K562 (cell line): Measurements from ENCODE around the gene DGCR8. TPM values are rescaled to one million over a fixed set of nuclear protein-coding genes. Genes with fewer than 3 reads are reported as not detected.
A peak's percentile ranks its signal among the peaks of the same experiment; 100 is the strongest.

ENCODE experiments used
- CHAMP1 ChIP-seq: fragments of 450-650 bp; IDR thresholded peaks from 2 replicates; pipeline ENCODE4 v1.6.1; 2016; ENCODE audit warnings: mild to moderate bottlenecking
- E4F1 ChIP-seq: fragments of 250-450 bp; sonication (Bioruptor Pico); IDR thresholded peaks from 2 replicates; pipeline ENCODE4 v1.5.0; 2021; ENCODE audit warnings: mild to moderate bottlenecking, borderline replicate concordance
- POLR2AphosphoS2 ChIP-seq: IDR thresholded peaks from 2 replicates; pipeline ENCODE4 v1.6.1; 2012; ENCODE audit warnings: low read length, improper control_type of control experiment
- POLR2B ChIP-seq: fragments of 450-650 bp; IDR thresholded peaks from 2 replicates; pipeline ENCODE4 v1.6.1; 2018; ENCODE audit warnings: low read depth; ENCODE audit not compliant: partially characterized antibody
- POLR2H ChIP-seq: IDR thresholded peaks from 2 replicates; pipeline ENCODE4 v1.6.1; 2016; ENCODE audit warnings: missing genetic modification characterization, low read depth, mild to moderate bottlenecking, control low read depth, missing compliant biosample characterization, moderate library complexity
- THRA ChIP-seq: fragments of 450-650 bp; IDR thresholded peaks from 2 replicates; pipeline ENCODE4 v1.6.1; 2017; ENCODE audit warnings: mild to moderate bottlenecking, moderate library complexity
- polyA plus RNA-seq, 8 experiments: library from polyadenylated mRNA; depleted of rRNA in 4 of 8; stranded (reverse) in 5 of 8; unstranded in 3 of 8; fragments of >200 nt; fragmentation: Nextera tagmentation in 2 of 8; fragmentation: Illumina TruSeq in 1 of 8; extraction: Ambion mirVana in 2 of 8; extraction: Trizol in 1 of 8; gene quantifications; 2 replicates each; pipeline versions ENCODE4 v1.2.1 to v1.2.3, GENCODE V29; 2011 to 2014; ENCODE audit warnings: inconsistent platforms in 1 of 8, missing spikeins in 1 of 8
- total RNA-seq, 7 experiments: library from RNA; depleted of rRNA in 6 of 7; stranded (reverse); fragments of >200 nt in 6 of 7; fragmentation: Illumina TruSeq in 2 of 7; extraction: Trizol in 2 of 7; gene quantifications; 2 replicates each; pipeline versions ENCODE4 v1.2.1 to v1.2.3, GENCODE V29; 2011 to 2021; ENCODE audit warnings: low replicate concordance in 1 of 7
- TF ChIP-seq, protein P1 (sequence below): IDR thresholded peaks from 3 replicates; pipeline ENCODE4 v1.6.1; 2011; ENCODE audit warnings: borderline replicate concordance, mild to moderate bottlenecking; ENCODE audit not compliant: insufficient read length, insufficient read depth
- TF ChIP-seq, protein P2 (sequence below): fragments of 200-800 bp; sonication (Bioruptor generic); IDR thresholded peaks from 2 replicates; pipeline ENCODE4 v1.6.1; 2016; ENCODE audit warnings: missing genetic modification characterization, missing compliant biosample characterization

The DGCR8 gene
- total and polyA plus RNA-seq, 9 of the 15 experiments (the other 6 are each of a cell fraction or from before 2014, with no cell fraction given), result 5.9 to 144 (median 80.1) TPM

GRCh38 chr22:20128902-20129746 is 49.1 kb downstream of the DGCR8 start (continued):
- TF ChIP-seq, protein P1, sequence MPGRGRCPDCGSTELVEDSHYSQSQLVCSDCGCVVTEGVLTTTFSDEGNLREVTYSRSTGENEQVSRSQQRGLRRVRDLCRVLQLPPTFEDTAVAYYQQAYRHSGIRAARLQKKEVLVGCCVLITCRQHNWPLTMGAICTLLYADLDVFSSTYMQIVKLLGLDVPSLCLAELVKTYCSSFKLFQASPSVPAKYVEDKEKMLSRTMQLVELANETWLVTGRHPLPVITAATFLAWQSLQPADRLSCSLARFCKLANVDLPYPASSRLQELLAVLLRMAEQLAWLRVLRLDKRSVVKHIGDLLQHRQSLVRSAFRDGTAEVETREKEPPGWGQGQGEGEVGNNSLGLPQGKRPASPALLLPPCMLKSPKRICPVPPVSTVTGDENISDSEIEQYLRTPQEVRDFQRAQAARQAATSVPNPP, result no peak
- peak; percentile 95 for TF ChIP-seq POLR2AphosphoS2
- TF ChIP-seq THRA, result no peak
- no peak for TF ChIP-seq CHAMP1
- no peak for TF ChIP-seq E4F1 (CRISPR knock-in tag)
- TF ChIP-seq POLR2B, result peak; percentile 70
- TF ChIP-seq, protein P2, sequence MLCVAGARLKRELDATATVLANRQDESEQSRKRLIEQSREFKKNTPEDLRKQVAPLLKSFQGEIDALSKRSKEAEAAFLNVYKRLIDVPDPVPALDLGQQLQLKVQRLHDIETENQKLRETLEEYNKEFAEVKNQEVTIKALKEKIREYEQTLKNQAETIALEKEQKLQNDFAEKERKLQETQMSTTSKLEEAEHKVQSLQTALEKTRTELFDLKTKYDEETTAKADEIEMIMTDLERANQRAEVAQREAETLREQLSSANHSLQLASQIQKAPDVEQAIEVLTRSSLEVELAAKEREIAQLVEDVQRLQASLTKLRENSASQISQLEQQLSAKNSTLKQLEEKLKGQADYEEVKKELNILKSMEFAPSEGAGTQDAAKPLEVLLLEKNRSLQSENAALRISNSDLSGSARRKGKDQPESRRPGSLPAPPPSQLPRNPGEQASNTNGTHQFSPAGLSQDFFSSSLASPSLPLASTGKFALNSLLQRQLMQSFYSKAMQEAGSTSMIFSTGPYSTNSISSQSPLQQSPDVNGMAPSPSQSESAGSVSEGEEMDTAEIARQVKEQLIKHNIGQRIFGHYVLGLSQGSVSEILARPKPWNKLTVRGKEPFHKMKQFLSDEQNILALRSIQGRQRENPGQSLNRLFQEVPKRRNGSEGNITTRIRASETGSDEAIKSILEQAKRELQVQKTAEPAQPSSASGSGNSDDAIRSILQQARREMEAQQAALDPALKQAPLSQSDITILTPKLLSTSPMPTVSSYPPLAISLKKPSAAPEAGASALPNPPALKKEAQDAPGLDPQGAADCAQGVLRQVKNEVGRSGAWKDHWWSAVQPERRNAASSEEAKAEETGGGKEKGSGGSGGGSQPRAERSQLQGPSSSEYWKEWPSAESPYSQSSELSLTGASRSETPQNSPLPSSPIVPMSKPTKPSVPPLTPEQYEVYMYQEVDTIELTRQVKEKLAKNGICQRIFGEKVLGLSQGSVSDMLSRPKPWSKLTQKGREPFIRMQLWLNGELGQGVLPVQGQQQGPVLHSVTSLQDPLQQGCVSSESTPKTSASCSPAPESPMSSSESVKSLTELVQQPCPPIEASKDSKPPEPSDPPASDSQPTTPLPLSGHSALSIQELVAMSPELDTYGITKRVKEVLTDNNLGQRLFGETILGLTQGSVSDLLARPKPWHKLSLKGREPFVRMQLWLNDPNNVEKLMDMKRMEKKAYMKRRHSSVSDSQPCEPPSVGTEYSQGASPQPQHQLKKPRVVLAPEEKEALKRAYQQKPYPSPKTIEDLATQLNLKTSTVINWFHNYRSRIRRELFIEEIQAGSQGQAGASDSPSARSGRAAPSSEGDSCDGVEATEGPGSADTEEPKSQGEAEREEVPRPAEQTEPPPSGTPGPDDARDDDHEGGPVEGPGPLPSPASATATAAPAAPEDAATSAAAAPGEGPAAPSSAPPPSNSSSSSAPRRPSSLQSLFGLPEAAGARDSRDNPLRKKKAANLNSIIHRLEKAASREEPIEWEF (CRISPR knock-in tag), result no peak
- TF ChIP-seq POLR2H (tag), result no peak
